GM21723 (cell line): ENCODE measurements around the gene KNDC1.

Experiments used
- ATAC-seq: cut with Tn5 transposase; IDR thresholded peaks from one replicate; pipeline ENCODE4 v1.9.1; 2021; ENCODE audit warnings: mild to moderate bottlenecking, moderate library complexity; ENCODE audit not compliant: unreplicated experiment

KNDC1 gene

GRCh38 chr10:133204226-133205015 lies 44.4 kb downstream of the KNDC1 start:
- no peak for ATAC-seq

GRCh38 chr10:133205146-133205545 lies 45.1 kb downstream of the KNDC1 start:
- ATAC-seq, result no peak

GRCh38 chr10:133206356-133207040 lies 46.5 kb downstream of the KNDC1 start:
- no peak for ATAC-seq

GRCh38 chr10:133207041-133207600 lies 47.1 kb downstream of the KNDC1 start:
- no peak for ATAC-seq

- ATAC-seq, result no peak
Observed at GRCh38 chr10:133207627-133208026, 47.6 kb downstream of the KNDC1 start.

- no peak for ATAC-seq
Observed at GRCh38 chr10:133208466-133208865, 48.4 kb downstream of the KNDC1 start.

- no peak for ATAC-seq
Observed at GRCh38 chr10:133209117-133209516, 49.1 kb downstream of the KNDC1 start.

- ATAC-seq, result no peak
Observed at GRCh38 chr10:133209641-133210040, 49.6 kb downstream of the KNDC1 start.

GRCh38 chr10:133210398-133211140 lies 50.5 kb downstream of the KNDC1 start:
- no peak for ATAC-seq

- ATAC-seq, result no peak
Observed at GRCh38 chr10:133211141-133211830, 51.3 kb downstream of the KNDC1 start.

GRCh38 chr10:133211959-133212852 lies 52.2 kb downstream of the KNDC1 start:
- no peak for ATAC-seq

GRCh38 chr10:133212853-133213494 lies 53.0 kb downstream of the KNDC1 start:
- ATAC-seq, result no peak

GRCh38 chr10:133213641-133214467 lies 53.8 kb downstream of the KNDC1 start:
- ATAC-seq, result no peak

GRCh38 chr10:133214468-133215410 lies 54.7 kb downstream of the KNDC1 start:
- ATAC-seq, result no peak

- ATAC-seq, result no peak
Observed at GRCh38 chr10:133215586-133215985, 55.6 kb downstream of the KNDC1 start.

- ATAC-seq, result no peak
Observed at GRCh38 chr10:133216776-133217175, 56.8 kb downstream of the KNDC1 start.
